ENCODE data around the gene DOK6. TPM values are rescaled to one million over a fixed set of nuclear protein-coding genes. Genes with fewer than 3 reads are reported as not detected.

DOK6 gene
- total and polyA plus RNA-seq, 9 of the 15 experiments (the other 6 are each of a cell fraction or from before 2014, with no cell fraction given), result not detected

GRCh38 chr18:69647702-69648101 lies 247.0 kb downstream of the DOK6 start:
- BruUV-seq (replicated peaks), result no TSS peak
- Histone ChIP-seq H3K9ac (ENCODE audit: insufficient read depth in 1 of 2, low read depth in 2 of 2, low read length in 2 of 2) (no peak overlapping the region), H3K4me2 (ENCODE audit: insufficient read depth, low read length) (no peak overlapping the region), H3K4me3 (no peak overlapping the region), H2AFZ (ENCODE audit: low read depth, low read length) (no peak overlapping the region), H3K79me2 (ENCODE audit: control insufficient read depth, insufficient read depth, low read length) (no peaks in the 10 kb centered on the region), H4K20me1 (replicated peaks; ENCODE audit: control insufficient read depth, insufficient read depth, low read length) (no peaks in the 10 kb centered on the region), H3K27ac (ENCODE audit: extremely low read depth, low read depth, low read length) (no peak overlapping the region), H3K9me3 (replicated peaks; ENCODE audit: control insufficient read depth, insufficient read depth, low read depth, low read length) (no peaks in the 10 kb centered on the region), H3K4me1 (replicated peaks in 1 of 2; ENCODE audit: control insufficient read depth in 2 of 2, insufficient read depth in 2 of 2, low read length in 2 of 2) (no peaks in the 10 kb centered on the region), H3K27me3 (ENCODE audit: control insufficient read depth in 2 of 2, insufficient read depth in 2 of 2, low read length in 2 of 2) (no peaks in the 10 kb centered on the region), H3K36me3 (ENCODE audit: control insufficient read depth, insufficient read depth, low read length) (no peaks in the 10 kb centered on the region), H3K9me1 (ENCODE audit: control insufficient read depth, insufficient read depth, low read length) (no peaks in the 10 kb centered on the region)
- ChIA-PET POLR2A (no interaction called here), CTCF (ENCODE audit: low intra/inter-chr PET ratio) (no interaction called here)
- 20% methylated on average over 3 of the region's 3 CpGs for WGBS (ENCODE audit: insufficient coverage, low coverage, missing lambda C conversion rate)
- no peak for FAIRE-seq
- in situ Hi-C loops (cut with MboI), result no loop called here
- ATAC-seq, result no peak
- no peak for DNase-seq (ENCODE audit: extremely low read depth in 1 of 4, low spot score in 3 of 4)
- TF ChIP-seq ID3 (CRISPR knock-in tag; IDR thresholded peaks at IDR 0.05) (no peak), ID3 (tag; IDR thresholded peaks at IDR 0.05) (no peak), IRF1 (CRISPR knock-in tag; IDR thresholded peaks at IDR 0.05; ENCODE audit: borderline replicate concordance) (no peak), ZNF717 (CRISPR knock-in tag; IDR thresholded peaks at IDR 0.05) (no peak), KDM4B (IDR thresholded peaks at IDR 0.05; ENCODE audit: borderline replicate concordance in 2 of 2, low read depth in 1 of 2) (no peak)
- intact Hi-C loops (cut with micrococcal nuclease), result no loop called here
